Activated T-helper 1 cell treated with anti-CD3 and anti-CD28 coated beads, Interleukin-12 subunit alpha, Interleukin-12 subunit beta, Interleukin-2, Interleukin-4 antibody, amounts not matched to agents 30 ng/mL and 10 ng/mL and 1 ng/mL, durations not matched to agents 14 hours and 24 hours and 36 hours (primary cell): Measurements from ENCODE around the gene PA2G4. TPM values are rescaled to one million over a fixed set of nuclear protein-coding genes. Genes with fewer than 3 reads are reported as not detected.

ENCODE experiments used
- DNase-seq: peaks from one replicate; pipeline ENCODE4 v3.0.0; 2021; ENCODE audit warnings: low spot score
- H3K27ac Mint-ChIP-seq: one replicate; pipeline ENCODE4 v1.8.0; 2021; ENCODE audit warnings: mild to moderate bottlenecking, mixed read lengths
- H3K27me3 Mint-ChIP-seq: one replicate; pipeline ENCODE4 v1.8.0; 2022; ENCODE audit warnings: mild to moderate bottlenecking, moderate library complexity, mixed read lengths; ENCODE audit not compliant: insufficient read depth
- H3K36me3 Mint-ChIP-seq: one replicate; pipeline ENCODE4 v1.8.0; 2021; ENCODE audit warnings: low read depth, mixed read lengths
- H3K4me1 Mint-ChIP-seq: one replicate; pipeline ENCODE4 v1.8.0; 2021; ENCODE audit warnings: low read depth, mixed read lengths
- H3K4me3 Mint-ChIP-seq: one replicate; pipeline ENCODE4 v1.8.0; 2021; ENCODE audit warnings: mild to moderate bottlenecking, moderate library complexity, mixed read lengths
- H3K9me3 Mint-ChIP-seq: one replicate; pipeline ENCODE4 v1.8.0; 2021; ENCODE audit warnings: mixed read lengths
- intact Hi-C: fragments of 100-400 bp; cut with micrococcal nuclease; formaldehyde crosslinking; loops from one replicate; pipeline ENCODE4 v1.15.1; 2024
- total RNA-seq: library from RNA; stranded (reverse); gene quantifications from 2 replicates; pipeline ENCODE4 v1.2.3, GENCODE V29; 2022

The PA2G4 gene
- total RNA-seq, 1 donor from 2014 or later, result 419 TPM

DNA sequence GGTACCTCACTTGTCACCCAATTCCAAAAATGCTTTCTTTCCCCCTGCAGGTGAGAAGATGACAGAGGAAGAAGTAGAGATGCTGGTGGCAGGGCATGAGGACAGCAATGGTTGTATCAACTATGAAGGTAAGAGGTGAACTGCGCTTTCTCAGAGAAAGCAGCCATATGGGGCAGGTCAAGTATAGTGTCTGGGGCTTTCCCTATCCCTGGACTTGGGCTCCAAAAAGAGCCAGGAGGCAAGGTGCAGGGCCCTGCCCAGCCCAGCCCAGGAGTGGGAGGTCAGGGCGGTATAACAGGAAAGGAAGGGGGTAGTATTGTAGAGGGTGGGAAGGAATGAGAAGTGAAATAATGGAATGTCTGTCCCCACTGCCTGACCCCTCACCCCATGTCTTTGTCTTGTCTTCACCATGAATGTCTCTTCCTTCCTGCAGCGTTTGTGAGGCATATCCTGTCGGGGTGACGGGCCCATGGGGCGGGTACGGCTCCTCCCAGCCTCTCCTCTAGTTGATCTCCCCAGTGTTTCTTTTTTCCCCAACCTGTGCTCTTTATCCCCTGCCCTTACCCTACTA is 55.9 kb downstream of the PA2G4 start:
- intact Hi-C loops, result loop anchor here (1.0 kb wide), 1 partner anchor 8 kb away; the partner anchor contains the start of gene MYL6B
- Mint-ChIP-seq H3K36me3 (peaks cover 63% of the 10 kb centered on the region), H3K27ac (peak overlapping the region; percentile 86), H3K27me3 (no peaks in the 10 kb centered on the region), H3K4me3 (peak overlapping the region; percentile 97), H3K4me1 (peaks cover 47% of the 10 kb centered on the region), H3K9me3 (no peaks in the 10 kb centered on the region)
- peak; percentile 55 for DNase-seq

GRCh38 chr12:56160894-56161689 is 56.7 kb downstream of the PA2G4 start:
- DNase-seq, result no peak
- Mint-ChIP-seq H3K36me3 (peaks cover 62% of the 10 kb centered on the region), H3K27ac (peak overlapping the region; percentile 86), H3K27me3 (no peaks in the 10 kb centered on the region), H3K9me3 (no peaks in the 10 kb centered on the region), H3K4me1 (peaks cover 41% of the 10 kb centered on the region), H3K4me3 (peak overlapping the region; percentile 97)
- intact Hi-C loops, result loop anchor here (1.0 kb wide), 1 partner anchor 9 kb away; the partner anchor contains the start of gene MYL6B

GRCh38 chr12:56161690-56162351 is 57.5 kb downstream of the PA2G4 start:
- intact Hi-C loops, result no loop called here
- Mint-ChIP-seq H3K4me3 (peak overlapping the region; percentile 97), H3K27me3 (no peaks in the 10 kb centered on the region), H3K27ac (peak overlapping the region; percentile 65), H3K36me3 (peaks cover 62% of the 10 kb centered on the region), H3K9me3 (no peaks in the 10 kb centered on the region), H3K4me1 (peaks cover 41% of the 10 kb centered on the region)
- DNase-seq, result no peak

DNA sequence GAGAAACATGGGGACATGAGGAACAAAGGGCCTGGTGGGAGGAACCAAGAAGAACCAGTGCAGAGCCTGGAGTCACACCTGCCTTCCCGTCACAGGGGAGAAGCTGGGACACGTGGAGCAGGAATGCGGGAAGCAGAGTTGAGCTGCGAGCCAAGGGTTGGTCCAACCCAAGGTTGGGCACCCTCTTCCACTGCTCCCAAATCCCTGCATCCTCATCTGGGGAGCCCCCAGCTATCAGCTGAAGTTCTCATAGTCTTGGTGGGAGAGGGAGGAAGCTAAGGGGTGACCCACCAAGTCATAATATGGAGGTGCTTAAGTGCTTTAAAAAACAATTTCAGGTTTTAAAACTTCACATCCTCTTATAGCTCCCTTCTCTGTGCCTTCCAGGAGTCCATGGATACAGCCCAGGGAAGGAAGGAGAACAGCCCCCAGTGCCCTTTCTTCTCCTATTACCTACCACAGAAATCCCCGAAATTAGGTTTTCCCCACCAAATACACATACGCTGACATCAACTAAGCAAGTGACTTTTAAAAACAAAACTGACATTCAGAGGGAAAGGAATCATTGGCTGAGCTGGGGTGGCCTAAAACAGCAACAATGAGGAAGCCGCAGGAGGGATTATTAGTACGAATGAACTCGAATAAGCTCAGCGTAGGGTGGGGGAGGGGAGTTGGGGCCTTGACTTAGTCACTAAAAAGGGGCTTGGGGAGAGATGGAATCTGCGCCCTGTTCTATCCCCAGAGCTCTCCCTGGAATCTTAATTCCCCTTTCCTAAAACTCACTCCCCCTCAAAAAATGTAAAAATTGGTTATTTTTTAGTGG is 58.3 kb downstream of the PA2G4 start:
- intact Hi-C loops, result no loop called here
- no peak overlapping the region for H3K4me3 Mint-ChIP-seq
- peaks cover 38% of the 10 kb centered on the region for H3K4me1 Mint-ChIP-seq
- H3K27ac Mint-ChIP-seq, result peak overlapping the region; percentile 40
- H3K36me3 Mint-ChIP-seq, result peaks cover 63% of the 10 kb centered on the region
- H3K9me3 Mint-ChIP-seq, result no peaks in the 10 kb centered on the region
- DNase-seq, result no peak
- H3K27me3 Mint-ChIP-seq, result no peaks in the 10 kb centered on the region

Other genes starting within 250 kb of the PA2G4 start
- 38.8 and 40.5 TPM in 2 replicates for gene PYM1, start 176.7 kb upstream of the PA2G4 start, total RNA-seq
- gene DGKA, start 173.4 kb upstream of the PA2G4 start, total RNA-seq, result 352 and 379 TPM in 2 replicates
- gene PMEL, start 138.5 kb upstream of the PA2G4 start, total RNA-seq, result 0.29 TPM in 1 of 2 replicates, not detected in the other
- gene CDK2, start 137.7 kb upstream of the PA2G4 start, total RNA-seq, result 93.5 and 109 TPM in 2 replicates
- gene RAB5B, start 130.5 kb upstream of the PA2G4 start, total RNA-seq, result 42.6 and 47.0 TPM in 2 replicates
- gene SUOX, start 107.3 kb upstream of the PA2G4 start, total RNA-seq, result 12.0 and 12.9 TPM in 2 replicates
- 31.9 and 35.7 TPM in 2 replicates for gene IKZF4, start 83.5 kb upstream of the PA2G4 start, total RNA-seq
- 35.4 and 38.2 TPM in 2 replicates for gene RPS26, start 62.6 kb upstream of the PA2G4 start, total RNA-seq
- 0.51 and 0.65 TPM in 2 replicates for gene ERBB3, start 24.4 kb upstream of the PA2G4 start, total RNA-seq
- 3,669 and 3,676 TPM in 2 replicates for gene RPL41, start 12.1 kb downstream of the PA2G4 start, total RNA-seq
- gene ZC3H10, start 13.7 kb downstream of the PA2G4 start, total RNA-seq, result 13.5 and 13.7 TPM in 2 replicates
- gene ESYT1, start 23.7 kb downstream of the PA2G4 start, total RNA-seq, result 159 and 161 TPM in 2 replicates
- 58.8 and 67.6 TPM in 2 replicates for gene MYL6B, start 48.0 kb downstream of the PA2G4 start, total RNA-seq
- 786 and 802 TPM in 2 replicates for gene MYL6, start 53.8 kb downstream of the PA2G4 start, total RNA-seq
- 124 and 132 TPM in 2 replicates for gene SMARCC2, start 84.9 kb downstream of the PA2G4 start, total RNA-seq
- gene RNF41, start 117.4 kb downstream of the PA2G4 start, total RNA-seq, result 46.9 and 47.2 TPM in 2 replicates
- 97.5 and 102 TPM in 2 replicates for gene NABP2, start 119.8 kb downstream of the PA2G4 start, total RNA-seq
- gene SLC39A5, start 125.5 kb downstream of the PA2G4 start, total RNA-seq, result 0.54 and 1.4 TPM in 2 replicates
- gene ANKRD52, start 153.8 kb downstream of the PA2G4 start, total RNA-seq, result 71.0 and 83.9 TPM in 2 replicates
- gene COQ10A, start 162.4 kb downstream of the PA2G4 start, total RNA-seq, result 17.8 and 18.0 TPM in 2 replicates
- 269 and 280 TPM in 2 replicates for gene CS, start 195.8 kb downstream of the PA2G4 start, total RNA-seq
- 170 and 172 TPM in 2 replicates for gene CNPY2, start 211.4 kb downstream of the PA2G4 start, total RNA-seq
- gene PAN2, start 229.4 kb downstream of the PA2G4 start, total RNA-seq, result 20.9 and 21.3 TPM in 2 replicates
- gene IL23A, start 234.3 kb downstream of the PA2G4 start, total RNA-seq, result 40.0 and 43.3 TPM in 2 replicates